ENCODE results near the gene SHMT2. TPM values are rescaled to one million over a fixed set of nuclear protein-coding genes. Genes with fewer than 3 reads are reported as not detected.

The SHMT2 gene
- total and polyA plus RNA-seq, 2 of the 4 experiments (the other 2 are of a cell fraction) = 266 to 364 TPM

DNA sequence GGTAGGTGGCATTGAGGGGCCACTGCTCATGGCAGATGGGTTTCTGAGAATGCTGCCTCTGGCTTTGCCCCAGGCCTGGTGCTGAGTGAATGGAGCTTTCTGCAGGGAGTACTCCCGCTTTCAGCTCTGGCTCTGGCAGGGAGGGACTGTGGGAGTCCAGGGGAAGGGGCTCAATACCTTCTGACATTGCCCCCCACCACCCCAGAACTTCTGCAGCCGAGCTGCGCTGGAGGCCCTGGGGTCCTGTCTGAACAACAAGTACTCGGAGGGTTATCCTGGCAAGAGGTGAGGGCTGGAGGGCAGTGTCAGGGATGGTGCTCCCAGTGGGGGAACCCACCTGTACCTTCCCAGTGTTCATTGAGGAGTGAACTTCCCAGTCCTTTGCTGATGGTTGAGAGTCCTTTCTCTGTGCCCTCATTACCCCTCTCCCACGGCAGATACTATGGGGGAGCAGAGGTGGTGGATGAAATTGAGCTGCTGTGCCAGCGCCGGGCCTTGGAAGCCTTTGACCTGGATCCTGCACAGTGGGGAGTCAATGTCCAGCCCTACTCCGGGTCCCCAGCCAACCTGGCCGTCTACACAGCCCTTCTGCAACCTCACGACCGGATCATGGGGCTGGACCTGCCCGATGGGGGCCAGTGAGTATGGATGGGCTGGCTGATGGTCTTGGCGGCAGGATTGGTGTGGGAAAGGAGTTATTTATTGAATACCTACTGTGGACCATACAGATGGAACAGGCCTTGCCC is 1.9 kb downstream of the SHMT2 start:
- Histone ChIP-seq H3K9me1 (ENCODE audit: insufficient read depth, low read length) (peaks cover 20% of the 10 kb centered on the region), H3K9me3 (ENCODE audit: control insufficient read depth, insufficient read depth, low read length) (no peaks in the 10 kb centered on the region), H3K36me3 (ENCODE audit: control insufficient read depth, insufficient read depth, low read length) (peaks cover 45% of the 10 kb centered on the region), H3K79me1 (ENCODE audit: low read depth in 1 of 2, low read length in 2 of 2) (peaks cover 29 to 53% of the 10 kb centered on the region in 2 experiments), H4K5ac (ENCODE audit: low read depth, low read length) (peak overlapping the region; percentile 5; the same call in 1 of the 2 replicates), H2AK5ac (ENCODE audit: low read depth, low read length) (peak overlapping the region; percentile 98), H4K8ac (ENCODE audit: low read depth in 2 of 2, low read length in 2 of 2) (peak overlapping the region; percentile 95 to 99; a peak in 3 of 4 replicates), H3K4me2 (ENCODE audit: low read depth, low read length) (peak overlapping the region; percentile 91), H3K4me1 (ENCODE audit: control insufficient read depth, insufficient read depth, low read length) (peaks cover 16% of the 10 kb centered on the region), H2BK120ac (ENCODE audit: low read depth, low read length) (peak overlapping the region; percentile 96; the same call in 1 of the 2 replicates), H3K18ac (ENCODE audit: low read depth, low read length) (no peak overlapping the region; the same call in 1 of the 2 replicates), H3K27ac (ENCODE audit: insufficient read depth, low read length) (peak overlapping the region; percentile 94; the same call in 1 of the 2 replicates), H3K4me3 (ENCODE audit: insufficient read depth, low read depth, low read length) (peak overlapping the region; percentile 59; the same call in 1 of the 2 replicates), H2BK5ac (ENCODE audit: low read depth, low read length, poor library complexity, severe bottlenecking) (no peak overlapping the region), H2AK9ac (replicated peaks; ENCODE audit: low read depth, low read length, poor library complexity) (peak overlapping the region; percentile 100), H2BK15ac (ENCODE audit: low read depth, low read length) (0 out of 3 replicates have a peak overlapping the region, but pooled peaks have one; percentile 77), H3K23ac (ENCODE audit: low read depth, low read length) (peak overlapping the region; percentile 99), H3K4ac (ENCODE audit: low read depth, low read length) (peak overlapping the region; percentile 100), H4K20me1 (ENCODE audit: insufficient read depth, low read length) (peaks cover 33% of the 10 kb centered on the region), H3K14ac (replicated peaks; ENCODE audit: low read depth, low read length) (peak overlapping the region; percentile 100), H3K27me3 (ENCODE audit: control insufficient read depth, insufficient read depth, low read length) (peaks cover 2% of the 10 kb centered on the region; the same call in 1 of the 2 replicates), H4K91ac (ENCODE audit: insufficient read depth, low read depth, low read length) (peak overlapping the region; percentile 100), H3K9ac (ENCODE audit: low read depth, low read length) (peak overlapping the region; percentile 98), H2AFZ (replicated peaks; ENCODE audit: low read length, poor library complexity) (no peak overlapping the region), H3K56ac (ENCODE audit: extremely low read depth, insufficient read depth, low read length) (peak overlapping the region; percentile 100; the same call in 1 of the 2 replicates), H2BK20ac (ENCODE audit: low read depth, low read length) (no peak overlapping the region)
- CTCF ChIA-PET = interaction anchor here (5.3 kb wide), 1 partner anchor 10 kb away, joined by 47 read pairs; no protein-coding TSS in a partner anchor
- TF ChIP-seq MAFK (IDR thresholded peaks at IDR 0.05; ENCODE audit: low read depth, low read length) = no peak
- TF ChIP-seq MXI1 (IDR thresholded peaks at IDR 0.05; ENCODE audit: borderline replicate concordance, low read depth, low read length) = no peak
- no peak for TF ChIP-seq RAD21 (IDR thresholded peaks at IDR 0.05; ENCODE audit: low read length)
- intact Hi-C loops (cut with micrococcal nuclease) = no loop called here
- no TSS peak for BruUV-seq (replicated peaks)
- dilution Hi-C loops (cut with HindIII; ENCODE audit: low sequenced_read_pairs, unreplicated experiment) = no loop called here
- WGBS, 2 experiments (ENCODE audit: extremely low coverage in 2 of 2, insufficient read length in 1 of 2) = 90% methylated on average over 2 of the region's 13 CpGs; no CpG with 5 or more reads in 1 of the 2 experiments
- ATAC-seq (ENCODE audit: low read depth) (no peak), DNase-seq (no peak)
- in situ Hi-C loops (cut with MboI; ENCODE audit: low sequenced_read_pairs) = no loop called here
- POLR2A ChIA-PET (ENCODE audit: unreplicated experiment) = no interaction called here

Measured in IMR-90 (cell line).